Tibial nerve (tissue), 4 donors: ENCODE results near the gene METAP1D.

ENCODE experiments used
- CTCF ChIP-seq, 5 experiments: fragments of 200-600 bp in 3 of 5; fragments of 450-650 bp in 2 of 5; sonication (generic) in 3 of 5; IDR thresholded peaks; one replicate each; pipeline ENCODE4 v1.5.1; 2016 to 2019; ENCODE audit warnings: antibody characterized with exemption in 5 of 5, mild to moderate bottlenecking in 3 of 5, moderate library complexity in 2 of 5
- EP300 ChIP-seq, 2 donors: sonication (generic); formaldehyde crosslinking; IDR thresholded peaks; one replicate each; pipeline ENCODE4 v1.6.1; 2017; ENCODE audit warnings: antibody characterized with exemption in 2 of 2, mild to moderate bottlenecking in 1 of 2
- POLR2A ChIP-seq, 2 donors: fragments of 450-650 bp; IDR thresholded peaks; one replicate each; pipeline ENCODE4 v1.6.1; 2017; ENCODE audit warnings: antibody characterized with exemption in 2 of 2, mild to moderate bottlenecking in 2 of 2, moderate library complexity in 2 of 2

- TF ChIP-seq CTCF (IDR thresholded peaks at IDR 0.05) (no peak), EP300 (IDR thresholded peaks at IDR 0.05) (no peak), POLR2A (IDR thresholded peaks at IDR 0.05) (no peak)
Observed at GRCh38 chr2:172095905-172096625, 96.3 kb downstream of the METAP1D start.
